ENCODE data around the gene HELQ. TPM values are rescaled to one million over a fixed set of nuclear protein-coding genes. Genes with fewer than 3 reads are reported as not detected.

The HELQ gene
- total and polyA plus RNA-seq, 2 of the 13 experiments (the other 11 are each of a cell fraction or from before 2014, with no cell fraction given), result 6.6 to 10.8 TPM

DNA sequence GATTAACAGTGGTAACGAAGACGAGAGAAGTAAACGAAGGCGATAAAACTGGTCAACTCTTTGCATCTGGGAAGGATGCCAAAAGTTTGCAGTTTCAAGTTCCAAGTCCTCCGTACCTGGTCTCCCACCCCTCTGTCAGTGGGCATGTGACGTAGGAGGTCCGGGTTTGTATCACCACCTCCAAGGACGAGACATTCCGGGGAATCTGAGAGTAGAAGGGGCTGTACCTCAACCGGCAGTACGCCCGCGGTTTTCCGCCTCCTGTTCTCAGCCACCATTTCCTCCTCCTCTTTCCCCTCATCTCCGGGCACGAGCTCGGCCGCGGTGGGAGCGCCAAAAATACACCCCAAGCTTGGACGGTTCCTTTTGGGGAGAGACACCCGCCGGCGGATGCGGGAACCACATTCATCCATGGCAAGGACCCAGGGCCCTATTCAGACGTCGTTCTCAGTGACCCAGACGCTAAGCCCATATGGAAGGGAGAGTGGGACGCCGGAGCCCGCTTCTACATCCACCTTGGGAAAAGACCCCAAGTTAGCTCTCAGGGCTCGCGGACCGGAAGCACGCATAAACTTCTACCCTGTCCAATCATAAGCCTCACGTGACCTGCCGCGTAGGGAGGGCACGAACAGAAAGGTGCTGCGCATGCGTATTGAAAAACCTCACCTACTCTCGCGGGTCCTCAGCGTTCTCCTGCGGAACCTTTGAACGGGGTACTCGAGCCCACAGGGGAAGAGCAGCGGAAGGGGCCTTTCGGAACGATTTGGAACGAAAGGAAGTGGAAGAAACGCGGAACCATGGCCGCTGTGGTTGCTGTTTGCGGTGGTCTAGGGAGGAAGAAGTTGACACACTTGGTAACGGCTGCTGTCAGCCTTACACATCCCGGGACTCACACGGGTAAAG lies at the start of gene HELQ, which contains the start of gene MRPS18C (continued):
- TF ChIP-seq ZNF441 (CRISPR knock-in tag; IDR thresholded peaks at IDR 0.05; ENCODE audit: borderline replicate concordance) (no peak; the same call in 1 of the 2 replicates), MXD4 (CRISPR knock-in tag; IDR thresholded peaks at IDR 0.05) (peak; percentile 86), STAG1 (CRISPR knock-in tag; IDR thresholded peaks at IDR 0.05) (0 out of 2 replicates have a peak, but pooled peaks have one; percentile 8), ZNF672 (CRISPR knock-in tag; IDR thresholded peaks at IDR 0.05) (no peak), ZFYVE20 (CRISPR knock-in tag; IDR thresholded peaks at IDR 0.05; ENCODE audit: borderline replicate concordance, low read depth) (peak; percentile 49; the same call in 1 of the 2 replicates), HNRNPH1 (optimal IDR thresholded peaks at IDR 0.05; ENCODE audit: low read depth, low read length) (no peak), AHR (CRISPR knock-in tag; IDR thresholded peaks at IDR 0.05) (peak; percentile 88; the same call in 1 of the 2 replicates), TGIF2 (CRISPR knock-in tag; IDR thresholded peaks at IDR 0.05) (peak; percentile 98), ZNF468 (CRISPR knock-in tag; IDR thresholded peaks at IDR 0.05) (no peak), ZMAT3 (CRISPR knock-in tag; conservative IDR thresholded peaks at IDR 0.05) (peak; percentile 84), ISX (CRISPR knock-in tag; conservative IDR thresholded peaks at IDR 0.05) (no peak; the same call in 1 of the 2 replicates), ZNF24 (IDR thresholded peaks at IDR 0.05) (no peak), KMT2A (CRISPR knock-in tag; IDR thresholded peaks at IDR 0.05) (peak; percentile 99), CBFB (CRISPR knock-in tag; IDR thresholded peaks at IDR 0.05) (peak; percentile 92; the same call in 1 of the 2 replicates)
- TF ChIP-seq, protein P1, sequence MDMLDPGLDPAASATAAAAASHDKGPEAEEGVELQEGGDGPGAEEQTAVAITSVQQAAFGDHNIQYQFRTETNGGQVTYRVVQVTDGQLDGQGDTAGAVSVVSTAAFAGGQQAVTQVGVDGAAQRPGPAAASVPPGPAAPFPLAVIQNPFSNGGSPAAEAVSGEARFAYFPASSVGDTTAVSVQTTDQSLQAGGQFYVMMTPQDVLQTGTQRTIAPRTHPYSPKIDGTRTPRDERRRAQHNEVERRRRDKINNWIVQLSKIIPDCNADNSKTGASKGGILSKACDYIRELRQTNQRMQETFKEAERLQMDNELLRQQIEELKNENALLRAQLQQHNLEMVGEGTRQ (IDR thresholded peaks at IDR 0.05; ENCODE audit: low read depth, low read length), result peak; percentile 98
- TF ChIP-seq, protein P1 (CRISPR knock-in tag; IDR thresholded peaks at IDR 0.05; ENCODE audit: borderline replicate concordance), result peak; percentile 100
- TF ChIP-seq, protein P2, sequence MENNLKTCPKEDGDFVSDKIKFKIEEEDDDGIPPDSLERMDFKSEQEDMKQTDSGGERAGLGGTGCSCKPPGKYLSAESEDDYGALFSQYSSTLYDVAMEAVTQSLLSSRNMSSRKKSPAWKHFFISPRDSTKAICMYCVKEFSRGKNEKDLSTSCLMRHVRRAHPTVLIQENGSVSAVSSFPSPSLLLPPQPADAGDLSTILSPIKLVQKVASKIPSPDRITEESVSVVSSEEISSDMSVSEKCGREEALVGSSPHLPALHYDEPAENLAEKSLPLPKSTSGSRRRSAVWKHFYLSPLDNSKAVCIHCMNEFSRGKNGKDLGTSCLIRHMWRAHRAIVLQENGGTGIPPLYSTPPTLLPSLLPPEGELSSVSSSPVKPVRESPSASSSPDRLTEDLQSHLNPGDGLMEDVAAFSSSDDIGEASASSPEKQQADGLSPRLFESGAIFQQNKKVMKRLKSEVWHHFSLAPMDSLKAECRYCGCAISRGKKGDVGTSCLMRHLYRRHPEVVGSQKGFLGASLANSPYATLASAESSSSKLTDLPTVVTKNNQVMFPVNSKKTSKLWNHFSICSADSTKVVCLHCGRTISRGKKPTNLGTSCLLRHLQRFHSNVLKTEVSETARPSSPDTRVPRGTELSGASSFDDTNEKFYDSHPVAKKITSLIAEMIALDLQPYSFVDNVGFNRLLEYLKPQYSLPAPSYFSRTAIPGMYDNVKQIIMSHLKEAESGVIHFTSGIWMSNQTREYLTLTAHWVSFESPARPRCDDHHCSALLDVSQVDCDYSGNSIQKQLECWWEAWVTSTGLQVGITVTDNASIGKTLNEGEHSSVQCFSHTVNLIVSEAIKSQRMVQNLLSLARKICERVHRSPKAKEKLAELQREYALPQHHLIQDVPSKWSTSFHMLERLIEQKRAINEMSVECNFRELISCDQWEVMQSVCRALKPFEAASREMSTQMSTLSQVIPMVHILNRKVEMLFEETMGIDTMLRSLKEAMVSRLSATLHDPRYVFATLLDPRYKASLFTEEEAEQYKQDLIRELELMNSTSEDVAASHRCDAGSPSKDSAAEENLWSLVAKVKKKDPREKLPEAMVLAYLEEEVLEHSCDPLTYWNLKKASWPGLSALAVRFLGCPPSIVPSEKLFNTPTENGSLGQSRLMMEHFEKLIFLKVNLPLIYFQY (CRISPR knock-in tag; IDR thresholded peaks at IDR 0.05; ENCODE audit: borderline replicate concordance), result no peak
- TF ChIP-seq, protein P3, sequence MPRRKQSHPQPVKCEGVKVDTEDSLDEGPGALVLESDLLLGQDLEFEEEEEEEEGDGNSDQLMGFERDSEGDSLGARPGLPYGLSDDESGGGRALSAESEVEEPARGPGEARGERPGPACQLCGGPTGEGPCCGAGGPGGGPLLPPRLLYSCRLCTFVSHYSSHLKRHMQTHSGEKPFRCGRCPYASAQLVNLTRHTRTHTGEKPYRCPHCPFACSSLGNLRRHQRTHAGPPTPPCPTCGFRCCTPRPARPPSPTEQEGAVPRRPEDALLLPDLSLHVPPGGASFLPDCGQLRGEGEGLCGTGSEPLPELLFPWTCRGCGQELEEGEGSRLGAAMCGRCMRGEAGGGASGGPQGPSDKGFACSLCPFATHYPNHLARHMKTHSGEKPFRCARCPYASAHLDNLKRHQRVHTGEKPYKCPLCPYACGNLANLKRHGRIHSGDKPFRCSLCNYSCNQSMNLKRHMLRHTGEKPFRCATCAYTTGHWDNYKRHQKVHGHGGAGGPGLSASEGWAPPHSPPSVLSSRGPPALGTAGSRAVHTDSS (CRISPR knock-in tag; conservative IDR thresholded peaks at IDR 0.05), result 0 out of 2 replicates have a peak, but pooled peaks have one; percentile 19
- TF ChIP-seq, protein P4, sequence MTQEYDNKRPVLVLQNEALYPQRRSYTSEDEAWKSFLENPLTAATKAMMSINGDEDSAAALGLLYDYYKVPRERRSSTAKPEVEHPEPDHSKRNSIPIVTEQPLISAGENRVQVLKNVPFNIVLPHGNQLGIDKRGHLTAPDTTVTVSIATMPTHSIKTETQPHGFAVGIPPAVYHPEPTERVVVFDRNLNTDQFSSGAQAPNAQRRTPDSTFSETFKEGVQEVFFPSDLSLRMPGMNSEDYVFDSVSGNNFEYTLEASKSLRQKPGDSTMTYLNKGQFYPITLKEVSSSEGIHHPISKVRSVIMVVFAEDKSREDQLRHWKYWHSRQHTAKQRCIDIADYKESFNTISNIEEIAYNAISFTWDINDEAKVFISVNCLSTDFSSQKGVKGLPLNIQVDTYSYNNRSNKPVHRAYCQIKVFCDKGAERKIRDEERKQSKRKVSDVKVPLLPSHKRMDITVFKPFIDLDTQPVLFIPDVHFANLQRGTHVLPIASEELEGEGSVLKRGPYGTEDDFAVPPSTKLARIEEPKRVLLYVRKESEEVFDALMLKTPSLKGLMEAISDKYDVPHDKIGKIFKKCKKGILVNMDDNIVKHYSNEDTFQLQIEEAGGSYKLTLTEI (CRISPR knock-in tag; conservative IDR thresholded peaks at IDR 0.05), result no peak
